Measurements from ENCODE around the gene KCNIP1. TPM values are rescaled to one million over a fixed set of nuclear protein-coding genes. Genes with fewer than 3 reads are reported as not detected.

The KCNIP1 gene
- total RNA-seq, 1 experiment from 2014 or later = not detected

GRCh38 chr5:170562875-170563228 lies 59.0 kb downstream of the KCNIP1 start:
- H3K4me3 ChIP-seq (replicated peaks in 1 of 2; ENCODE audit: low read depth in 1 of 2, low read length in 2 of 2) = no peak overlapping the region
- no TSS peak for BruUV-seq (replicated peaks)
- no peak overlapping the region for H3K27ac ChIP-seq (ENCODE audit: low read depth, low read length)
- no peaks in the 10 kb centered on the region for H3K4me1 ChIP-seq (ENCODE audit: control insufficient read depth in 1 of 2, insufficient read depth in 2 of 2, low read length in 2 of 2)
- ATAC-seq (no peak), DNase-seq (ENCODE audit: low read depth, low spot score) (no peak)
- H2AFZ ChIP-seq (ENCODE audit: low read depth, low read length, poor library complexity, severe bottlenecking) = no peak overlapping the region
- intact Hi-C loops (cut with micrococcal nuclease) = no loop called here
- H3K9me2 ChIP-seq (ENCODE audit: insufficient read depth) = no peaks in the 10 kb centered on the region
- H4K20me1 ChIP-seq (ENCODE audit: insufficient read depth) = no peaks in the 10 kb centered on the region
- H3K9me3 ChIP-seq (ENCODE audit: control insufficient read depth in 1 of 2, insufficient read depth in 1 of 2, low read depth in 1 of 2, low read length in 2 of 2) = no peaks in the 10 kb centered on the region
- POLR2A ChIA-PET = no interaction called here
- no peak for TF ChIP-seq SP1 (IDR thresholded peaks at IDR 0.05; ENCODE audit: low read depth)
- TF ChIP-seq TCF7L2 (IDR thresholded peaks at IDR 0.05; ENCODE audit: borderline replicate concordance, extremely low read depth, insufficient read depth, insufficient read length) = no peak
- TF ChIP-seq CTCF (IDR thresholded peaks at IDR 0.05 in 2 of 3, conservative IDR thresholded peaks at IDR 0.05 in 1 of 3; ENCODE audit: borderline replicate concordance in 1 of 3, insufficient read depth in 1 of 3, low read depth in 2 of 3, low read length in 2 of 3) = no peak
- TF ChIP-seq SRF (IDR thresholded peaks at IDR 0.05; ENCODE audit: low read depth) = no peak
- TF ChIP-seq ZFX (IDR thresholded peaks at IDR 0.05) = no peak
- no peak for TF ChIP-seq EGR1 (IDR thresholded peaks at IDR 0.05; ENCODE audit: low read depth)
- TF ChIP-seq ATF3 (IDR thresholded peaks at IDR 0.05) = no peak
- no peak for TF ChIP-seq SIN3A (IDR thresholded peaks at IDR 0.05; ENCODE audit: low read depth)
- TF ChIP-seq MAX (IDR thresholded peaks at IDR 0.05) = no peak
- no peak for TF ChIP-seq RAD21 (IDR thresholded peaks at IDR 0.05; ENCODE audit: low read depth)
- TF ChIP-seq EZH2 (IDR thresholded peaks at IDR 0.05) = no peak
- TF ChIP-seq YY1 (IDR thresholded peaks at IDR 0.05; ENCODE audit: extremely low read depth, insufficient replicate concordance, low read depth, low read length) = no peak
- TF ChIP-seq CBX3 (IDR thresholded peaks at IDR 0.05; ENCODE audit: low read depth) = no peak
- no peak for TF ChIP-seq POLR2A (IDR thresholded peaks at IDR 0.05; ENCODE audit: borderline replicate concordance, extremely low read depth, insufficient read depth, insufficient read length)
- no peak for TF ChIP-seq JUND (IDR thresholded peaks at IDR 0.05)
- TF ChIP-seq ELF1 (IDR thresholded peaks at IDR 0.05; ENCODE audit: borderline replicate concordance, low read depth) = no peak
- CTCF ChIA-PET = no interaction called here
- H3K36me3 ChIP-seq (ENCODE audit: control insufficient read depth in 1 of 2, insufficient read depth in 2 of 2, low read length in 2 of 2) = no peaks in the 10 kb centered on the region
- no peak overlapping the region for H3K9ac ChIP-seq (ENCODE audit: low read length)
- RAD21 ChIA-PET (ENCODE audit: low non-redundant PET in 1 of 2, low total read pairs in 2 of 2, uncharacterized antibody in 2 of 2, unreplicated experiment in 2 of 2) = no interaction called here
- no peak overlapping the region for H3K4me2 ChIP-seq (ENCODE audit: low read length)
- no peaks in the 10 kb centered on the region for H3K79me2 ChIP-seq (ENCODE audit: insufficient read depth, low read length)
- H3K27me3 ChIP-seq (ENCODE audit: insufficient read depth, low read length) = peaks cover 80% of the 10 kb centered on the region
